Glomerular endothelial cell (primary cell): ENCODE results near the gene SP1. TPM values are rescaled to one million over a fixed set of nuclear protein-coding genes. Genes with fewer than 3 reads are reported as not detected.
A peak's percentile ranks its signal among the peaks of the same experiment; 100 is the strongest.
"Not testable (repeated sequence)": the region's sequence is repeated elsewhere in the genome, so short reads cannot be mapped to it uniquely, and the experiment has no call there.

Experiments
- DNase-seq: peaks from one replicate; pipeline ENCODE4 v3.0.0-alpha.2; 2011; ENCODE audit warnings: low read depth, low spot score; ENCODE audit errors: extremely low read depth
- total RNA-seq: library from RNA; depleted of rRNA; stranded (reverse); fragments of >200 nt; gene quantifications from 2 replicates; pipeline ENCODE4 v1.2.3, GENCODE V29; 2015

The SP1 gene
- 30.1 and 39.0 TPM in 2 replicates for total RNA-seq

DNA sequence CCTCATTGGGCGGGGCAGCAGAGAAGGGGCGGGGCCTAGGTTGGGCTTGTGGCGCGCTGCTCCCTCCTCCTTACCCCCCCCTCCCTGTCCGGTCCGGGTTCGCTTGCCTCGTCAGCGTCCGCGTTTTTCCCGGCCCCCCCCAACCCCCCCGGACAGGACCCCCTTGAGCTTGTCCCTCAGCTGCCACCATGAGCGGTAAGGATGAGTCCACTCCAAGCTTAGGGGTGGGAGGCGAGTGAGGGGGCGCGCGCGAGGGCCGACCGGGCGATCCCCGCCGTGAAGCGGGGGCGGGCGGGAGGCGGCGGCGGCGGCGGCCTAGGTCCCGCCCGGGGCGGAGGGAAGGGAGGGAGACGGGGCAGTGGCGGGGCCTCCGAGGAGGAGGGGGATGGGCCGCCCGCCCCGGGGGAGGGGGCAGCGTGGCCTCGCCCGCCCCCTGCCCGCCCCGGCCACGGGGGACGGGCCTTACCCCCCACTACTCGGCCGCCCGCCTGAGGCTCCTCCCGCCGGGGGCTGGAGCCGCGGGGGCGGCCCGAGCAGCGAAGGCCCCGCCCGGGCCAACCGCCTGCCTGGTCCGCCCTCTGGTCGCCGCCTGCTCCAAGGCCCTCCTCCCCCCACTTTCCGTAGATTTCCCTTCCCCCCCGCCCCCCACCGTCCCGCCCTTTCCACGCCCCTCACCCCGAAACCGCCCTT is at the start of gene SP1:
SP1 (plus strand) TSS at position 73 of the 690 bp plus-strand sequence; CDS start at position 189, 116 bp downstream.
- DNase-seq: no peak

DNA sequence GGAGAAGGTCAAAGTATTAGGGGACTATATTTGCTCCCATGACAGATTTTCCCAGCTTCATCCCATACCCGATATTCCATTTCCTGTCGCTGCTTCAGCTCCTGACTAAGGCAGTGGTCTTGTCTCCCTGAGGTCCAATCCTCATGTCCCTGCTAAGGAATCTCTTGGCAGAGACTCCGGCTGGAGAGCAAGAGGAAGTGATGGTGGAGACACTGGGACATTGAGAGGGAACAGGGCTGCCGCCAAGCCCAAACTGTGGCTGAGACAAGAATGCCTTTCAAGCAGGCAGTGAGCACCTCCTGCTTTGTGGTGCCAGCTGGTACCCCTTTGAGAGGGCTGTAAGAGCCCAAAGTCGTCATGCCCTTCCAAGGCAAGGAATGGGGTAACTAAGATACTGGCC is 49.3 kb upstream of the SP1 start:
- no peak for DNase-seq

DNA sequence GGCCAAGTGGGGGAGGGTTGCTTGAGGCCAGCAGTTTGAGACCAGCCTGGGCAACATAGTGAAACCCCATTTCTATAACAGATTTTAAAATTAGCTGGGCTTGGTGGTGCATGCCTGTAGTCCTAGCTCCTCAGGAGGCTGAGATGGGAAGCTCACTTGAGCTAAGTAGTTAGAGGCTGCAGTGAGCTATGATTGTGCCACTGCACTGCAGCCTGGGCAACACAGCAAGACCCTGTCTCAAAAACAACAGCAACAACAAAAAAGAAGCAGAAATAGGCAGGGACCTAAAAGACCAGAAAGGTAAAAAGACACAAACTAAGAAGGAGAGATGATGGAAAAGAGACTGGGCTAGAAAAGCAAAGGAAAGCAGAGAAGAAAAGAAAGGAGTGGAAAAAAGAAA is 47.6 kb upstream of the SP1 start:
- not testable (repeated sequence) for DNase-seq

DNA sequence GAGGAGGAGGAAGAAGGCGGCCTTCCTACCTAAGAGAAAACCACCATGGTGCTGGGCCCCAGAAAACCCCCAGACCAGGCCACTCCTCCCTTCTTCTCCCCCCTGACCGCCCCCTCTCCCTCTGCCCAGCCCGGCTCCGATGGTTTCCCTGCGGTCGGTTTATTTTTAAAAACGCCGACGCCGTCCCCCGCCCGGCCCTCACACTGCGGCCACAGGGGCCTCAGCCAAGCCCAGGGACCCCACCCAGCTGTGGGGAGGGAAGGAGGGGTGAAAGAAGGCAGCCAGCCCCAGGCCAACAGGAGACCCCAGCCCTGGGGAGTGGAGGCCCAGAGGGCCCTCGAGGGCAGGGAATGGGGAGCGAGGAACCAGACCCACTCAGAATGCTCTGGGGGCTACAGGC is 47.2 kb upstream of the SP1 start:
- DNase-seq: no peak

DNA sequence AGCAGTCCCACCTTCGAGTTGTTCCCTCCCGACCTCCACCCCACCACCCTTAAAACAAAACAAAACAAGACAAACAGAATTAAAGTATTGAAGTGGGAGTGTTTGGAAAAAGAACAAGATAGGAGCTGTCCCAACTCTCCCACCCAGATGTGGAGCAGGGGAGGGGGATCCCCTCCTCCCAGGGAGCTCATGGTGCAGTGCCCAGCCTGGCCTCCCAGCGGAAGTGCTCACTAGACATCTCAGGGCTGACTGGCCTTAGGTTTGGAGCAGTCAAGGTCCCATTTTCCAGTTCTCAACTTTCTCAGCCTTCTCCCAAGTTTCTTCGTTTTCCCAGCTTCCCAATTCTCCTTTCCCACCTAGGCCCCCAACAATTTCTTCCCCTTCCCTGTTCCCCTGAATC is 46.7 kb upstream of the SP1 start:
- DNase-seq: no peak

DNA sequence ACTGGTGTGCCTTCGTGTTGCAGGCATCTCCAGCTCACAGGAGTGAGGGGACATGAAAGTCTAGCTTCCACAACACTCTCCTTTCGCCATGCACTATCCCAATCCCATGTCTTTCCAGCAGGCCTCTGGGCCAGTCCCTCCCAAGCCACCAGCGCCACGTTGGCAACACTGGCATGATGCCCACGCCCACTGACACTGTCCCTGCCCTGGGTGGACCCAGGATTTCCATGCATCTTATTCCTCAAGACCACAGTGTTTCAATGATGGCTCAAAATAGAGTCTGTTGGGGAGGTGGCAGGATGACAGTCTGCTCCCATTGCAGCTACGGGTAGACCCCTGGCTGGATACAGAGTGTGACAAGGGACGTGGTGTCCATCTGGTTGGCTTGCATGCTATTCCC is 46.1 kb upstream of the SP1 start:
- no peak for DNase-seq

DNA sequence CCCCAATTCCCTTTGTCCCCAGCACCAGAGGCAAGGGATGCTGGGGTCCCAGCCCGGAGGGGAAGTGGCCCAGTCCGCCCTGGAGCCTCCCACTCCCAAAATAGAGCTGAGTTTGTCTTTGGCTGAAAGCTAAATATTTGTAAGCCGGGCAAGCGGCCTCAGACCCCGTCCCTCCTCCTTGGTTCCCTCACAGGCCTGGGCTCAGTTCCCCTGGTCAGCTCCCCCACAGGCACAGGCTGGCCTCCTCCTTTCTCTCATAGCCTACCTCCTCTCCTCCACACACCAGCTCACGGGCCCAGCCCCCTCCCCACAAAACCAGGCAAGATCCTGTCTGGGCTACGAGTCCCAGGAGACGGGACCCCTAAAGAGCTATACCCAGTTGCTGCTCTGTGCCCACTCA is 45.2 kb upstream of the SP1 start:
- no peak for DNase-seq

DNA sequence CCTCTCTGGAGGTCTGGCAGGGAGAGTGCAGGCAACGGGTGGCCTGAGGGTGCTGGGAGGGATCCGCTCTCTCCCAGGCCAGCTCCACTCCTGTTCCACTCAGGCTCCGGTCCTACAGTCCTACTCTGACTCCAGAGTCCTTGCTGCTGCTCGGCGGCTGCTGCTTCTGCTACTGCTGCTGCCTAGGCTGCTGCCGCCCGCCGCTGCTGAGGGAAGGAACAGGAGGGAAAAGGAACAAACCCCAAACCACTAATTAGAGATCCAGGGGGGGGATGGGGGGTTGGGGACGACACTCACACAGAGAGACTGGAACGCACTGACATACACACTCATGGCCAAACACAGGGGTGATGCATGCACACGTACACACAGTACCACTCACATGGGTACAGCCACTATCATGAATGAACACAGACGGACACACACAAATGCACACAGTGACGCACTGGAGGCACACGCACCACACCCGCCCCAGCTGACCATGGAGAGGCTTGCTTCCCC is 43.7 kb upstream of the SP1 start, which contains the start of gene SP7:
SP7 (minus strand) TSS at position 174 of the 501 bp plus-strand sequence. CDS start 708 bp downstream, outside the sequence.
- no peak for DNase-seq

DNA sequence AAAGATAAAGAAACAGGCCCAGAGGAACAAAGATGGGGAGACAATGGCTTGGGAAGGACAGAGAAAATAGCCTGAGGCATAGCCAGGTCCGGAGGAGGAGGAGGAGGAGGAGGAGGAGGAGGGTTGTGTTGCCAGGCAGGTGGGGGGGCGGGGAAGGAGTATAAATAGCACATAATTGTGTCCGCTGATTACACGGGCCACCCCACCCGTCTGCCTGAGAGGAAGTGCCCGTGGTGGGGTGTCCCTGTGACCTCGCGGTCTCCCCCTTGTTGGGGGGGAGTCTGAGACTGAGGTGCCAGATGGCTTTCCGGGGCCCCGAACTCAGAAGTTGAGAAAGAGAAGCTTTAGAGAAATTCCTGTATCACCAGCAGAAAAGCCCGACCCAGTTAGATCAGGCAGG is 42.0 kb upstream of the SP1 start:
- DNase-seq: no peak

DNA sequence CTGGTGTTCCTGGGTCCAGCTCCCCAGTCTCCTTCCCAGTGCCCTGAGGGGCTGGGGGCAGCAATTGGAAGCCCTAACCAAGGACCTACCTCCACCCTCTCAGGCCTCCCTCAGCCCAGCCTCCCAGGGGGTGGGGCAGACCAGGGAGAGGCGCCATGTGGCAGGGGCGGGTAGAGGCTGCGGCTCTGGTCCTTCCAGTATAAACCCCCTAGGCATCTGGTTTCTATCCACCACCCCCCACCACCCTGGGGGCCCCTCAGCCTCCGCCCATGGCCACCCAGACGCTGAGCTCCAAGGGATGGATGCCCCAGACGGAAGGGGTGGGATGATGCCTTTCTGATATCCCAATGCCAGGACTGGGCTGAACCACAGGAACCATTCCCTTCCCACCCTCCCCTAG is 41.1 kb upstream of the SP1 start:
- DNase-seq: no peak

DNA sequence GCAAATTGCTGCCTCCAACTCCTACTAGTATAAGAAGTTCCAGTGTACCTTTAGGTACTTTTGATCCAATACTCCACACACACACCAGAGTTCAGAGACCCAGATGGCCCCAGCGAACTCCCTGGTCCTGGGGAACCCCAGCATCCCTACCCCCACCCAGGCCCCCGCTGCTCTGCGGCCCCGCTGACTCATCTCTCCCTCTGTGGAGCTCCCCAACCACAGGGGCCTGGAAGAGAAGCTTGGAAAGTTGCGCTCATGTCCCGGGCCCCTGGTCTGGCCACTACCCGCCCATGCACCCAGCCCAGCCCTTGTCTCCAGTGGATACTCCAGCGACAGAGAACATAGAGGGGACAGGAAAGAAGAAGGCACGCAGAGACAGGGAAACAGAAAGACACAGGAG is 39.6 kb upstream of the SP1 start:
- no peak for DNase-seq

DNA sequence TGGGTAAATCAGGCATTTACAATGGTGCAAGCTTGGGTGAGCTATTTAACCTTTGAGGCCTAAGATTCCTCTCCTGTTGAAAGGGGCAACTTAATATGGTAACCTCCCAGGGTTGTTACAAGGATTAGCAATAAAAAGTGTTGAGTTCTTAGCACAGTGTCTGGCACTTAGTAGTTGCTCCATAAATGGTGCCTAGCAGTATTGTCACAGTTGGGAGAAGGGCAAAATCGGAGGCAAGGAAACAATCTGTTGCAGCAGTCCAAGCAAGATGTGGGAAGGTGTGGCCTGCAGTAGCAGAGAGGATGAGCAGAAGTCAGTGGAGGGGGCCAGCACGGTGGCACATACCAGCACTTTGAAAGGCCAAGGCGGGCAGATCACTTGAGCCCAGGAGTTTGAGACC is 36.5 kb upstream of the SP1 start:
- no peak for DNase-seq

DNA sequence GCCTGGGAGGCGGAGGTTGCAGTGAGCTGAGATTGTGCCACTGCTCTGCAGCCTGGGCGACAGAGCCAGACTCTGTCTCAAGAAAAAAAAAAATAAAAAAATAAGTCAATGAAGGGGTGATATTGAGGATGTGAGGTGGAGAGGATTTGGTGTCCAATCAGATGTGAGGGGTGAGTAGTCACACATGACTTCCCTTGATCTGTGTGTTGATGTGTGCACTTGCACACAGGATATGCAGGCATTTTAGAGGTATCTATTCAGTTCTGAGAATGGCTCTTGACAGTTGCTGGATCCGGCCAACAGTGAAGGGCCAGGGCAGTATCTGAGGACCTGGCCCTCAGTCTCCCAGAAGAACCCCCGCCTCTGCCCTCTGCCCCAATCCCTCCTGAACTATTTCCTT is 36.0 kb upstream of the SP1 start:
- DNase-seq: no peak

DNA sequence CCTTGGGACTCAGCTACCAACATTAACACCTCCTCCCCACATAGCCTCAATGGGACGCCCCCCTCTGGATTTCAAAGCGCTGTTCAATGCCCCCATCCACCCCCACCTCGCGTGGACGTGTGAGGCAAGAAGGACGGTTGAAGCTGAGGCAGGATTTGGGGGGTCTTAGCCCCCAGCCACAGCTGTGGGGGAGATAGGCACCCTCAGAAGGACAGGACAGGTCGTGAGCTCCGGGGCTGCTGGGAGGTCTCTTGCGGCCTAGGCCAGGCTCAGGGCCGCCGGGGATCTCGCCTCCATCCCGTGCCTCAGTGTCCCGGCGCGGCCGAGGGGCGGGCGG is 35.5 kb upstream of the SP1 start:
- DNase-seq: no peak

DNA sequence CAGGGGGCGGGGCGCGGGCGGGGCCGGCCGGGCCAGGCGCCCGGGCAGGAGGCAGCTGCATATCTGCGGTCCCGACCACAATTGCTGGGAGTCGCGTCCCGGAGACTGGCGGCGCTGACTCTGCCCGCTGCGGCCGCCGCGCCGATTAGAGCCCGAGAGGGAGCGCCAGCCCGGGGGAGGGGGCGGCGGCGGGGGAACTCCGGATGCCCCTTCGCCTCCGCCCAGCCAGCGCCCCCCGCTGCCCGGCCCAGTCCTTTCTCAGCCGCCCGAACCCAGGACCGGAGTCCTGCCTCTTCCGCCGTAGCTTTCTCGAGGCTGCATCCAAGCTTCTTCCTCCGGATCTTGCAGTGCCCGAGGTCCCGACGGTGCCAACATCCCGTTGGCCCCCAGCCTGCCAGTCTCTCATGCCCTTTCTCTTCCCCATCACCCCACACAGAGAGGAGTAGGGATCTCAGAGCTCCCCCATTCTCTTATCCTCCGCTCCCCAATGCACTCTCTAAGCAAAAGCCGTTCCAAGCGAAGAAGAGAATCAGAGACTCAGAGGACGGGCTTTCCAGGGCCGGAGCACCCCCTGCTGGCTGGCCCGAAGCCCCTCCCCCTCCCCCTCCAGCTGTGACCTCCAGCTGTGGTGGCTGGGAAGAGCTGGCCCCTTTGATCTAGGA is 35.0 kb upstream of the SP1 start:
- no peak for DNase-seq

DNA sequence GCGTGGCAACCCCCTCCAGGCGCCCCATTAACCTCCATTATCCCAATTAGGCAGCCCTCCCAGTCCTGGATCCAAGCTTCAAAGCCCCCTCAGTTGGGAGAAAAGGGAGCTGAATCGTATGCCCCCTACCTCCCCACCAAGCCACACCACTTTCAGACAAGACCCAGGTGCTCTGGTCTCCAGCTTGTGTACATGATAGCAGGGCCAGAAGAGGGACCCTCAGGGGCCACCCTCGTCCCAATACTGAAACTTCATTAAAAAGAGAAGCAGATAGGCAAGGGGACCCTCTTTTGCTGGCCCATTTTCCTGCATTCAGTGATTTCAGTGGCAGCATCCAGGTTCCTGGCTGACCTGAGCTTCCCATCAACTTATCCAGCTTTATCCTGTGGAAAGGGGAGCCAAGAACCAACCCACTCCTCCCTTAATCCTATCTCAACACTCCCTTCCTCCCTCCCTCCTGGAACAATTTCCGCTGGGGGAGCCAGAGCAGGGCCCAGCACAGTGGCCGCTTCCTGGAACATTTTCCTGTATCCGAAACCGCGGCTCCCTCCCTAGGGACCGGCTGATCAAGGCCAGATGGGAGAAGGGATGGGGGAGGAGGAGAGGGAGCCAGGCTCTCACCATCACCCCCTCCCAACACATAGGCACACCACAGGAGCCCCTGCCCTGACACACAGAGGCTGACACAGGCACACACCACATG is 34.3 kb upstream of the SP1 start:
- no peak for DNase-seq

DNA sequence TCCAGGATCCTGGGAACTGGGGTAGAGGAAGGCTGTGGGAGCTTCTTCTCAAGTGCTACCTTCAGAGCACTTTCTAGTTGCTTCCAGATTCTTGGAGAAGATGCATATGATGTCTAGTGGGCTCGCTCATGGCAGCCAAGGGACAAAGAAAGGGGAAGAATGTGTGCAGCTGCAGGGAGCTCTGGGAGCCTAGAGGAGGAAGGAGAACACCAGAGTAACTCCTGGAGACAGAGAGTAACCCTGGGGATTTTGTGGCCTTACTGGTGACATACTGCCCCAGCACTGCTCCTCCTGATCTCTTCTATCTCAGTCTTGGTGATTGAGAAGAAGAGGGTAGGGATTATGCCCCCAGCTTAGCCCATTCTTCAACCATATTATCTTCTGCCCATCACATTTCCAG is 33.5 kb upstream of the SP1 start:
- no peak for DNase-seq

DNA sequence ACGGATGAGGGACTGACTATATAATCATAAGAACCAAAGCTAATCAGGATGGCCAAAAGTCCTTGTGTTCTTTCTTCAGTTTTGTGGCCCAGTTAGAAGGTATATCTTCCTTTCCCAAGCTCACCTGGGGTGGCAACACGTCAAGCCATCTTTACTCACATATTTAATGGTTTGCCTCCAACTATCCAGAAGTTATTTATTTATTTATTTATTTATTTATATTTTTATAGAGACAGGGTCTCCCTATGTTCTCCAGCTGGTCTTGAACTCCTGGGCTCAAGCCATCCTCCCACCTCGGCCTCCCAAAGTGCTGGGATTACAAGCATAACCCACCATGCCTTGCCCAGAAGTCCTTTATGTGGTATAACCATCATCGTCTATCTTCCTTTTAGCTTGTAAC is 32.1 kb upstream of the SP1 start:
- DNase-seq: no peak

DNA sequence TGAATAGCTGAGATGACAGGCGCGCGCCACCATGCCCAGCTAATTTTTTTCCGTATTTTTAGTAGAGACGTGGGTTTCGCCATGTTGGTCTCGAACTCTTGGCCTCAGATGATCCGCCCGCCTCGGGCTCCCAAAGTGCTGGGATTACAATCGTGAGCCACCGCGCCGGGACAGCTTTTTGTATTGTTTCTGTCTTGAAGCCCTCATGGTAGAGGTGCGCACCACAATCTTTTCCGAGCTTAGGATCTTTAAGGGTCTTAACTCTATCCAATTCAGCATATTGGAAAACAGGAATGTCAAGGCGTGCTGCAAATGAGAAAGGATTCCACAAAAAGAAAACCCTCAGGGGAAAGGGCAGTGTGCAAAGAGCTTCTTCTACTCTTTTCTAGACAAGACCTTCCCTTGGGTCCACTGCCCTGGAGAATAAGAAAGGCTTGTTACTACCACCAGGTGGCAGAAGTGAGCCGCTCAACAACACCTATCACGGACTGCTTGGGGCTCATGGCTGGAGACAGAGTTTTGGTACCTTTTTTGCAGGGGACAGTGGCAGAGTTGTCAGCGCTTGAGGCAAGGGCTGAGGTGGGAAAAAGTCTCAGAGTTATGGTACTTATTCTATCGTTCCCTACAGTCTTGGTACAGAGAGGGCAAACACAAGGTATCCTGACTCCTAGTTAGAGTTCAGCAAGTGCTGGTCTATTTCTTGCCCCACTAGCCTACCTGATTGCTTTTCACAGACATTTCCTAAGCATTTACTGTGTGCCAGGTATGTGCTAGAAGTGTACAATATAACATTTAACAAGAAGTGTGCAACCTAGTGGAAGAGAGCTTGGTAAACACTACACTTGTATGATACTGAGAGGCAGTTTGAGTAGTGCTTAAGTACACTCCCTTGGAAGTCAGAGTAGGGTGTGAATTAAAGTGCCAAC is 27.4 kb upstream of the SP1 start:
- DNase-seq: peak; percentile 52

DNA sequence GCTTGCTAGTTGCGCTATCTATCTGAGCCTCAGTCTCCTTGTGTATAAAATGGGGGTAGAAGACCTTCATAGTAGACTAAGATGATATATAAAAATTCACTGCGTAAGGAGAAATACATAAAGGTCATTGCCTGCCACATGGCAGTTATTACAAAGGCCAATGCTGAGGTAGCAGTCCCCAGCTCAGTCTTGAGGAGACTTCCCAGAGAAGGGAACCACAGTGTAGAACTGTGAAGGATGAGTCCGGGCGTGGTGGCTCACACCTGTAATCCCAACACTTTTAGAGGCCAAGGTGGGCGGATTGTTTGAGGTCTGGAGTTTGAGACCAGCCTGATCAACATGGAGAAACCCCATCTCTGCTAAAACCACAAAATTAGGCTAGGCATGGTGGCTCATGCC is 26.7 kb upstream of the SP1 start:
- no peak for DNase-seq

DNA sequence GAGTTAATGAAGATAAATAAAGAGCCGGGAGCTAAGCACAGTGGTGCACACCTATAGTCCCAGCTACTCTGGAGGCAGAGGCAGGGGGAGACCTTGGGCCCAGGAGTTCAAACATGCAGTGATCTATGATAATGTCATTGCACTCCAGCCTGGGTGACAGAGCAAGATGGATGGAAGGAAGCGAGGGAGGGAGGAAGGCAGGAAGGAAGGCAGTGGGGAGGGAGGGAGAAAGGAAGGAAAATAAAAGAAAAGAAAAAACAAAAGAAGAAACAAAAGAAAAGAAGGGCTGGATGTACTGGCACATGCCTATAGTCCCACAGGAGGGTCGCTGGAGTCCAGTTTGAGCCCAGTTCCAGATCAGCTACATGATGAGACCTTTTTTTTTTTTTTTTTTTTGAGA is 24.9 kb upstream of the SP1 start:
- DNase-seq: no peak
